Measurements from ENCODE around the gene SDF2.
"Not testable (repeated sequence)": the region's sequence is repeated elsewhere in the genome, so short reads cannot be mapped to it uniquely, and the experiment has no call there.

Gene SDF2

DNA sequence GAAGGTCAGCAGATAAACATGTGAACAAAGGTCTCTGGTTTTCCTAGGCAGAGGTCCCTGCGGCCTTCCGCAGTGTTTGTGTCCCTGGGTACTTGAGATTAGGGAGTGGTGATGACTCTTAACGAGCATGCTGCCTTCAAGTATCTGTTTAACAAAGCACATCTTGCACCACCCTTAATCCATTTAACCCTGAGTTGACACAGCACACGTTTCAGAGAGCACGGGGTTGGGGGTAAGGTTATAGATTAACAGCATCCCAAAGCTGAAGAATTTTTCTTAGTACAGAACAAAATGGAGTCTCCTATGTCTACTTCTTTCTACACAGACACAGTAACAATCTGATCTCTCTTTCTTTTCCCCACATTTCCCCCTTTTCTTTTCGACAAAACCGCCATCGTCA, 3.4 kb downstream of the SDF2 start:
- H3K4me1 ChIP-seq (ENCODE audit: insufficient read depth, low read length, poor library complexity, severe bottlenecking), result peaks cover 24% of the 10 kb centered on the region
- H3K79me2 ChIP-seq (ENCODE audit: insufficient read depth, low read length), result peaks cover 46% of the 10 kb centered on the region
- not testable (repeated sequence) for H3K4me3 ChIP-seq (ENCODE audit: low read length, poor library complexity, severe bottlenecking)

DNA sequence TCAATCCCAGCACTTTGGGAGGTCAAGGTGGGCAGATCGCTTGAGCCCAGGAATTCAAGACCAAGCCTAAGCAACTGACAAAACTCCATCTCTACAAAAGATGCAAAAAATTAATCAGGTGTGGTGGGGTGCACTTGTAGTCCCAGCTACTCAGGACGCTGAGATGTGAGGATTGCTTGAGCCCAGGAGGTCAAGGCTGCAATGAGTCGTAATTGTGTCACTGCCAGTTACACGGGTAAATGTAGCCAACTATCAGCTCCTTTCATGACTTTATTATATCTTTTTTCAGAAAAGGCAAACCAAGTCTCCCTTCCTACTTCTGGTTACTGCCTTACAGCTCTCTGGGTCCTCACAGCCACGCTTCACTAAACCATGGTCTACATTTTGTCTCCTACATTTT, 4.0 kb downstream of the SDF2 start:
- no peaks in the 10 kb centered on the region for H3F3A ChIP-seq (ENCODE audit: low read depth)
- H3K9ac ChIP-seq (ENCODE audit: low read depth, low read length, poor library complexity, severe bottlenecking), result no peak overlapping the region
- H3K9me3 ChIP-seq (ENCODE audit: insufficient read depth, low read depth, low read length), result no peaks in the 10 kb centered on the region
- H3K79me2 ChIP-seq (ENCODE audit: insufficient read depth, low read length), result peaks cover 40% of the 10 kb centered on the region
- H3K4me2 ChIP-seq (ENCODE audit: low read depth, low read length, poor library complexity, severe bottlenecking), result no peak overlapping the region
- peaks cover 18% of the 10 kb centered on the region for H3K4me1 ChIP-seq (ENCODE audit: insufficient read depth, low read length, poor library complexity, severe bottlenecking)
- no peaks in the 10 kb centered on the region; the same call in 1 of the 2 replicates for H3K36me3 ChIP-seq (ENCODE audit: insufficient read depth, low read length)
- H3K9me2 ChIP-seq (replicated peaks; ENCODE audit: low read depth, low read length), result no peaks in the 10 kb centered on the region
- peaks cover 17% of the 10 kb centered on the region for H4K20me1 ChIP-seq (ENCODE audit: insufficient read depth, low read length, poor library complexity, severe bottlenecking)
- TF ChIP-seq, protein P1, sequence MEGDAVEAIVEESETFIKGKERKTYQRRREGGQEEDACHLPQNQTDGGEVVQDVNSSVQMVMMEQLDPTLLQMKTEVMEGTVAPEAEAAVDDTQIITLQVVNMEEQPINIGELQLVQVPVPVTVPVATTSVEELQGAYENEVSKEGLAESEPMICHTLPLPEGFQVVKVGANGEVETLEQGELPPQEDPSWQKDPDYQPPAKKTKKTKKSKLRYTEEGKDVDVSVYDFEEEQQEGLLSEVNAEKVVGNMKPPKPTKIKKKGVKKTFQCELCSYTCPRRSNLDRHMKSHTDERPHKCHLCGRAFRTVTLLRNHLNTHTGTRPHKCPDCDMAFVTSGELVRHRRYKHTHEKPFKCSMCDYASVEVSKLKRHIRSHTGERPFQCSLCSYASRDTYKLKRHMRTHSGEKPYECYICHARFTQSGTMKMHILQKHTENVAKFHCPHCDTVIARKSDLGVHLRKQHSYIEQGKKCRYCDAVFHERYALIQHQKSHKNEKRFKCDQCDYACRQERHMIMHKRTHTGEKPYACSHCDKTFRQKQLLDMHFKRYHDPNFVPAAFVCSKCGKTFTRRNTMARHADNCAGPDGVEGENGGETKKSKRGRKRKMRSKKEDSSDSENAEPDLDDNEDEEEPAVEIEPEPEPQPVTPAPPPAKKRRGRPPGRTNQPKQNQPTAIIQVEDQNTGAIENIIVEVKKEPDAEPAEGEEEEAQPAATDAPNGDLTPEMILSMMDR (conservative IDR thresholded peaks at IDR 0.05; ENCODE audit: low read length), result no peak
- TF ChIP-seq EZH2phosphoT487 (IDR thresholded peaks at IDR 0.05; ENCODE audit: borderline replicate concordance), result no peak
- no peaks in the 10 kb centered on the region for H3K27me3 ChIP-seq (ENCODE audit: insufficient read depth, low read length, poor library complexity, severe bottlenecking)
- no peak overlapping the region for H3K4me3 ChIP-seq (ENCODE audit: low read length, poor library complexity, severe bottlenecking)
- no peak overlapping the region for H2AFZ ChIP-seq (ENCODE audit: low read length)

More for the DNA sequence above, 3.4 kb downstream of the SDF2 start:
- H3F3A ChIP-seq (ENCODE audit: low read depth); H2AFZ ChIP-seq (ENCODE audit: low read length); H3K4me2 ChIP-seq (ENCODE audit: low read depth, low read length, poor library complexity, severe bottlenecking); H3K9me2 ChIP-seq (replicated peaks; ENCODE audit: low read depth, low read length); H3K9me3 ChIP-seq (ENCODE audit: insufficient read depth, low read depth, low read length); H3K27me3 ChIP-seq (ENCODE audit: insufficient read depth, low read length, poor library complexity, severe bottlenecking); H3K9ac ChIP-seq (ENCODE audit: low read depth, low read length, poor library complexity, severe bottlenecking); H3K36me3 ChIP-seq (ENCODE audit: insufficient read depth, low read length): not testable (repeated sequence)
- H4K20me1 ChIP-seq (ENCODE audit: insufficient read depth, low read length, poor library complexity, severe bottlenecking), result peaks cover 23% of the 10 kb centered on the region

DNA sequence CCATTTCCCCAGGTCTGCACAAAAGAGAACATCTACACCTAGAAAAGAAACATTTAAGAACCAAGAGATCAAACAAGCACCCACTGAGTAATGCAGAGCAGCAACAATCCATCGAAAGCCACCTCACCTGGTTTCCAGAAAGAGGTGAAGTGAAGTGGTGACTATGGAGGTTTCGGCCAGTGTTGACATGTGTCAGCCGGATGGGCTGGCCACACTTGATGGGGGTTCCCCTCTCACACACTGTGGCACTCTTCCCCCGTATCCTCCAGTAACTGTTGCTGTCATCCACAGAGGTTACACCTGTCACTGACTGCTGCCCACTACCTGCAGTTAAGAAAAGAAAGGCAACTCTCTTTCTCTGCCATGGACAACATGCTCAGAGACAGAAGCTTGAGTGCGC, 6.5 kb downstream of the SDF2 start:
- Histone ChIP-seq H3K4me2 (ENCODE audit: low read depth, low read length, poor library complexity, severe bottlenecking) (no peak overlapping the region), H3K27me3 (ENCODE audit: insufficient read depth, low read length, poor library complexity, severe bottlenecking) (no peaks in the 10 kb centered on the region), H3K36me3 (ENCODE audit: insufficient read depth, low read length) (no peaks in the 10 kb centered on the region; the same call in 1 of the 2 replicates), H4K20me1 (ENCODE audit: insufficient read depth, low read length, poor library complexity, severe bottlenecking) (no peaks in the 10 kb centered on the region), H3K9ac (ENCODE audit: low read depth, low read length, poor library complexity, severe bottlenecking) (no peak overlapping the region), H3F3A (ENCODE audit: low read depth) (no peaks in the 10 kb centered on the region), H3K4me1 (ENCODE audit: insufficient read depth, low read length, poor library complexity, severe bottlenecking) (peaks cover under 1% of the 10 kb centered on the region), H3K79me2 (ENCODE audit: insufficient read depth, low read length) (peaks cover 20% of the 10 kb centered on the region), H3K9me3 (ENCODE audit: insufficient read depth, low read depth, low read length) (no peaks in the 10 kb centered on the region), H2AFZ (ENCODE audit: low read length) (no peak overlapping the region), H3K9me2 (replicated peaks; ENCODE audit: low read depth, low read length) (no peaks in the 10 kb centered on the region), H3K4me3 (ENCODE audit: low read length, poor library complexity, severe bottlenecking) (no peak overlapping the region)
- TF ChIP-seq EZH2phosphoT487 (IDR thresholded peaks at IDR 0.05; ENCODE audit: borderline replicate concordance), result no peak
- TF ChIP-seq, protein P1 (conservative IDR thresholded peaks at IDR 0.05; ENCODE audit: low read length), result no peak

DNA sequence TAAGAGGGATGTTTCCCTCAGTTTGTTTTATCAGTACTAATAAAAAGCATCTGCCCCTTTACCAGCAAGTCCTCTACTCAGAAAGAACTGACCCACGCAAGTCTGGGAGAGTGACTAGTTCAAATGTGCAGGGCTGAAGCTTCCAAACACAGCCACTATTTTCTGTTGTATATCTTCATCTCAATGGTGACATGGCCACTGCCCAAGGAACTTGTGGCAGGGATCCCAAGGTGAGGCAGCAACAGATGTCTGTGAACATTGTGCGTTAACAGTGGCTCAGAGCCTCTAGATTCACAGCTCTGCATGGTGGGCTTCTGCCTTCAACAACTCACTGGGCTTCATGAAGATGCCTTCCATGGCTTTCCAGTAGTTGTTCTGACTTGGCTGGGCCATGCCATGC, 13.0 kb downstream of the SDF2 start:
- peaks cover 19% of the 10 kb centered on the region for H3K4me1 ChIP-seq (ENCODE audit: insufficient read depth, low read length, poor library complexity, severe bottlenecking)
- TF ChIP-seq, protein P1 (conservative IDR thresholded peaks at IDR 0.05; ENCODE audit: low read length), result no peak
- no peak for TF ChIP-seq EZH2phosphoT487 (IDR thresholded peaks at IDR 0.05; ENCODE audit: borderline replicate concordance)
- no peaks in the 10 kb centered on the region for H3K27me3 ChIP-seq (ENCODE audit: insufficient read depth, low read length, poor library complexity, severe bottlenecking)
- H3K36me3 ChIP-seq (ENCODE audit: insufficient read depth, low read length), result peaks cover 7% of the 10 kb centered on the region; the same call in 1 of the 2 replicates
- H4K20me1 ChIP-seq (ENCODE audit: insufficient read depth, low read length, poor library complexity, severe bottlenecking), result peaks cover 6% of the 10 kb centered on the region
- no peak overlapping the region for H2AFZ ChIP-seq (ENCODE audit: low read length)
- no peaks in the 10 kb centered on the region for H3F3A ChIP-seq (ENCODE audit: low read depth)
- H3K79me2 ChIP-seq (ENCODE audit: insufficient read depth, low read length), result peaks cover 23% of the 10 kb centered on the region
- no peak overlapping the region for H3K4me3 ChIP-seq (ENCODE audit: low read length, poor library complexity, severe bottlenecking)
- no peaks in the 10 kb centered on the region for H3K9me3 ChIP-seq (ENCODE audit: insufficient read depth, low read depth, low read length)
- no peak overlapping the region for H3K9ac ChIP-seq (ENCODE audit: low read depth, low read length, poor library complexity, severe bottlenecking)
- no peaks in the 10 kb centered on the region for H3K9me2 ChIP-seq (replicated peaks; ENCODE audit: low read depth, low read length)
- H3K4me2 ChIP-seq (ENCODE audit: low read depth, low read length, poor library complexity, severe bottlenecking), result no peak overlapping the region

All from Loucy (cell line).